HepG2 (cell line): Measurements from ENCODE around the gene LPIN3. TPM values are rescaled to one million over a fixed set of nuclear protein-coding genes. Genes with fewer than 3 reads are reported as not detected.

Experiments
- ATF7-NPFF ChIP-seq: sonication (generic); formaldehyde crosslinking; IDR thresholded peaks from 2 replicates; pipeline ENCODE4 v1.8.1; 2023; ENCODE audit warnings: mild to moderate bottlenecking, low read depth, missing genetic modification reagents, moderate library complexity
- DNMT1 ChIP-seq: sonication (generic); formaldehyde crosslinking; IDR thresholded peaks from 2 replicates; pipeline ENCODE4 v1.5.1; 2020; ENCODE audit warnings: mild to moderate bottlenecking, missing genetic modification reagents
- FOSL2 ChIP-seq: sonication (generic); formaldehyde crosslinking; IDR thresholded peaks from 2 replicates; pipeline ENCODE4 v1.4.0; 2020; ENCODE audit warnings: missing genetic modification reagents
- HNF4G ChIP-seq, 2 experiments: sonication (generic) in 1 of 2; formaldehyde crosslinking in 1 of 2; IDR thresholded peaks; 2 replicates each; pipeline versions ENCODE4 v1.4.0 to v1.6.1; 2011 to 2020; ENCODE audit warnings: borderline replicate concordance in 2 of 2, low read depth in 2 of 2, mild to moderate bottlenecking in 2 of 2, low read length in 1 of 2, missing genetic modification reagents in 1 of 2, moderate library complexity in 1 of 2
- KDM5B ChIP-seq: sonication (generic); formaldehyde crosslinking; IDR thresholded peaks from 2 replicates; pipeline ENCODE4 v1.4.0; 2020; ENCODE audit warnings: missing genetic modification reagents, mild to moderate bottlenecking, borderline replicate concordance
- LCORL ChIP-seq, 2 experiments: fragments of 450-650 bp in 1 of 2; sonication (generic) in 1 of 2; formaldehyde crosslinking in 1 of 2; IDR thresholded peaks; 2 replicates each; pipeline versions ENCODE4 v1.5.0 to v1.6.1; 2017 to 2020; ENCODE audit warnings: antibody characterized with exemption in 1 of 2, missing genetic modification reagents in 1 of 2
- MED13 ChIP-seq: sonication (generic); formaldehyde crosslinking; IDR thresholded peaks from 2 replicates; pipeline ENCODE4 v1.5.0; 2020; ENCODE audit warnings: missing genetic modification reagents
- PHF5A ChIP-seq: IDR thresholded peaks from one replicate; pipeline ENCODE4 v1.6.1; 2018; ENCODE audit warnings: low read depth, missing genetic modification reagents; ENCODE audit not compliant: unreplicated experiment
- RAD21 ChIP-seq: fragments of 450-650 bp; formaldehyde crosslinking; IDR thresholded peaks from 2 replicates; pipeline ENCODE4 v1.5.0; 2020; ENCODE audit warnings: mild to moderate bottlenecking
- RFX5 ChIP-seq: IDR thresholded peaks from 2 replicates; pipeline ENCODE4 v1.6.1; 2011; ENCODE audit warnings: low read depth, low read length, improper control_type of control experiment
- SMAD3 ChIP-seq: sonication (generic); formaldehyde crosslinking; IDR thresholded peaks from 2 replicates; pipeline ENCODE4 v1.4.0; 2020; ENCODE audit warnings: missing genetic modification reagents
- ZKSCAN5 ChIP-seq: sonication (generic); formaldehyde crosslinking; IDR thresholded peaks from 2 replicates; pipeline ENCODE4 v1.5.1; 2020; ENCODE audit warnings: mild to moderate bottlenecking, missing genetic modification reagents
- ZNF251 ChIP-seq: sonication (generic); formaldehyde crosslinking; IDR thresholded peaks from 2 replicates; pipeline ENCODE4 v1.9.0; 2021; ENCODE audit warnings: mild to moderate bottlenecking, missing genetic modification reagents
- ZNF317 ChIP-seq: sonication (generic); formaldehyde crosslinking; IDR thresholded peaks from 2 replicates; pipeline ENCODE4 v1.5.0; 2020; ENCODE audit warnings: mild to moderate bottlenecking, missing genetic modification reagents
- ZSCAN20 ChIP-seq: sonication (generic); formaldehyde crosslinking; IDR thresholded peaks from 2 replicates; pipeline ENCODE4 v1.4.0; 2020; ENCODE audit warnings: missing genetic modification reagents, mild to moderate bottlenecking, borderline replicate concordance
- ZSCAN29 ChIP-seq: sonication (generic); formaldehyde crosslinking; conservative IDR thresholded peaks from 2 replicates; pipeline ENCODE4 v1.4.0; 2020; ENCODE audit warnings: mild to moderate bottlenecking, missing genetic modification reagents
- polyA plus RNA-seq, 8 experiments: library from polyadenylated mRNA; depleted of rRNA in 3 of 8; stranded (reverse) in 7 of 8; unstranded in 1 of 8; fragments of >200 nt; fragmentation: Illumina TruSeq in 4 of 8; extraction: Trizol in 4 of 8; gene quantifications; 2 replicates each; pipeline versions ENCODE4 v1.2.1 to v1.2.3, GENCODE V29; 2011 to 2016; ENCODE audit warnings: low read depth in 4 of 8, missing spikeins in 1 of 8, mixed read lengths in 1 of 8; ENCODE audit not compliant: insufficient read depth in 1 of 8
- total RNA-seq, 5 experiments: library from RNA; depleted of rRNA; stranded (reverse); fragments of >200 nt; fragmentation: Illumina TruSeq; extraction: Trizol; gene quantifications; 2 replicates each; pipeline ENCODE4 v1.2.3, GENCODE V29; 2016; ENCODE audit warnings: low read depth in 1 of 5
- TF ChIP-seq, protein P1 (sequence below): sonication (generic); formaldehyde crosslinking; IDR thresholded peaks from 2 replicates; pipeline ENCODE4 v1.4.0; 2020; ENCODE audit warnings: low read depth, mild to moderate bottlenecking, missing genetic modification reagents
- TF ChIP-seq, protein P2 (sequence below): sonication (generic); formaldehyde crosslinking; IDR thresholded peaks from 2 replicates; pipeline ENCODE4 v1.5.1; 2020; ENCODE audit warnings: mild to moderate bottlenecking, missing genetic modification reagents, moderate library complexity
- TF ChIP-seq, protein P3 (sequence below): sonication (generic); formaldehyde crosslinking; IDR thresholded peaks from 2 replicates; pipeline ENCODE4 v1.5.0; 2020; ENCODE audit warnings: missing genetic modification reagents

The LPIN3 gene
- total and polyA plus RNA-seq, 2 of the 13 experiments (the other 11 are each of a cell fraction or from before 2014, with no cell fraction given) = 14.2 to 28.6 TPM

DNA sequence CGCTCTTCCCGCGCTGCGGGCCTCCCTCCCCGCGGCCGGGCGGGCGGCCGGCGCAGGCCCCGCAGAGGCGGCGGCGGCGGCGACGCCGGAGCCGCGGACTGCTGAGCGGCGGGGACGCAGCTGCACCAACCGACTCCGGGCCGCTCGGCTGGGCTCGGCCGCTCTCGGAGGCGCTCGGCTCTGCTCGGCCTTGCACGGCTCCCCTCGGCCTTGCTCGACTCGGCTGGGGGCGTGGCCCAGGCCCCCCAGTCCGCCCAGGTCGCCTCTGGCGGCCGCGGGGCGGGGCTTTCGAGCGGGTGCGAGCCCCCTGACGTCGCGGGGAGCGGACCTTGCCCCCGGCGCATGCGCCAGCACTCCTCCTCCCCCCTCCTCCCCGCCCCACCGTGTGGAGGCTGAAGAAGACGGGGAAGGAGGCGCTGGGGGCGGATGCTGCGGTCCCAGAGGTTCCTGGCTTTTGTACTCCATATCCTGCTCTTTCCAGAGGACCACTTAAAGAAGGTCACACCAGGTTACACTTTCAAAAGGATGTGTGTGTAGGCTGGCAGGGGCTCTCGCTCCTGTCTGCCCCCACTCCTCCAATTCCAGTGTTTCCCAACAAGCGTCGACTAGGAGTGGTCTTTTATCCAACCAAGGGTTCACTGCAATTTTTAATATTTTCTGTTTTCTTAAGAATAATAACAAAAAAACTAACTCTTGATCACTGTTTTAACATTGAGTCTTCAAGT is 22.9 kb upstream of the LPIN3 start, which contains the start of gene ZHX3 (continued):
- TF ChIP-seq, protein P1, sequence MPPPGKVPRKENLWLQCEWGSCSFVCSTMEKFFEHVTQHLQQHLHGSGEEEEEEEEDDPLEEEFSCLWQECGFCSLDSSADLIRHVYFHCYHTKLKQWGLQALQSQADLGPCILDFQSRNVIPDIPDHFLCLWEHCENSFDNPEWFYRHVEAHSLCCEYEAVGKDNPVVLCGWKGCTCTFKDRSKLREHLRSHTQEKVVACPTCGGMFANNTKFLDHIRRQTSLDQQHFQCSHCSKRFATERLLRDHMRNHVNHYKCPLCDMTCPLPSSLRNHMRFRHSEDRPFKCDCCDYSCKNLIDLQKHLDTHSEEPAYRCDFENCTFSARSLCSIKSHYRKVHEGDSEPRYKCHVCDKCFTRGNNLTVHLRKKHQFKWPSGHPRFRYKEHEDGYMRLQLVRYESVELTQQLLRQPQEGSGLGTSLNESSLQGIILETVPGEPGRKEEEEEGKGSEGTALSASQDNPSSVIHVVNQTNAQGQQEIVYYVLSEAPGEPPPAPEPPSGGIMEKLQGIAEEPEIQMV (CRISPR knock-in tag) = peak; percentile 53
- TF ChIP-seq ZNF251 (CRISPR knock-in tag) (0 out of 2 replicates have a peak, but pooled peaks have one; percentile 60), RFX5 (0 out of 2 replicates have a peak, but pooled peaks have one; percentile 12), ZSCAN29 (CRISPR knock-in tag) (0 out of 2 replicates have a peak, but pooled peaks have one; percentile 52), MED13 (CRISPR knock-in tag) (0 out of 2 replicates have a peak, but pooled peaks have one; percentile 18), SMAD3 (0 out of 2 replicates have a peak, but pooled peaks have one; percentile 15), KDM5B (CRISPR knock-in tag) (peak; percentile 73; the same call in 1 of the 2 replicates), ZSCAN20 (peak; percentile 78; the same call in 1 of the 2 replicates), LCORL (IDR thresholded peaks at IDR 0.05) (no peak), LCORL (CRISPR knock-in tag; IDR thresholded peaks at IDR 0.05) (peak; percentile 80), RAD21 (no peak; the same call in 1 of the 2 replicates), PHF5A (peak; percentile 20), HNF4G (IDR thresholded peaks at IDR 0.05; ENCODE audit: borderline replicate concordance, low read depth, low read length) (peak; percentile 92), HNF4G (CRISPR knock-in tag; IDR thresholded peaks at IDR 0.05; ENCODE audit: borderline replicate concordance, low read depth) (peak; percentile 92), FOSL2 (CRISPR knock-in tag) (peak; percentile 57), ZNF317 (CRISPR knock-in tag) (0 out of 2 replicates have a peak, but pooled peaks have one; percentile 66), ZKSCAN5 (CRISPR knock-in tag) (no peak), DNMT1 (no peak), ATF7-NPFF (CRISPR knock-in tag) (peak; percentile 48; the same call in 1 of the 2 replicates)
- TF ChIP-seq, protein P2, sequence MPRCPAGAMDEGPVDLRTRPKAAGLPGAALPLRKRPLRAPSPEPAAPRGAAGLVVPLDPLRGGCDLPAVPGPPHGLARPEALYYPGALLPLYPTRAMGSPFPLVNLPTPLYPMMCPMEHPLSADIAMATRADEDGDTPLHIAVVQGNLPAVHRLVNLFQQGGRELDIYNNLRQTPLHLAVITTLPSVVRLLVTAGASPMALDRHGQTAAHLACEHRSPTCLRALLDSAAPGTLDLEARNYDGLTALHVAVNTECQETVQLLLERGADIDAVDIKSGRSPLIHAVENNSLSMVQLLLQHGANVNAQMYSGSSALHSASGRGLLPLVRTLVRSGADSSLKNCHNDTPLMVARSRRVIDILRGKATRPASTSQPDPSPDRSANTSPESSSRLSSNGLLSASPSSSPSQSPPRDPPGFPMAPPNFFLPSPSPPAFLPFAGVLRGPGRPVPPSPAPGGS (CRISPR knock-in tag) = peak; percentile 70; the same call in 1 of the 2 replicates
- TF ChIP-seq, protein P3, sequence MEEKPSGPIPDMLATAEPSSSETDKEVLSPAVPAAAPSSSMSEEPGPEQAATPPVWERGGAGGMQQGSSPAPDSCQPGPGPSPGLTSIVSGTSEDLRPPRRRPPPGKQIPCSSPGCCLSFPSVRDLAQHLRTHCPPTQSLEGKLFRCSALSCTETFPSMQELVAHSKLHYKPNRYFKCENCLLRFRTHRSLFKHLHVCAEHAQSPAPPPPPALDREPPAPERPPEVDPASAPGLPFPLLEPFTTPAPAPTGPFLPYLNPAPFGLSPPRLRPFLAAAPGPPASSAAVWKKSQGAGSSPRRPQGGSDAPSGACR (CRISPR knock-in tag) = peak; percentile 48
